AG09309 (cell line): ENCODE results near the gene ZFYVE28.

ENCODE experiments used
- DNase-seq: peaks from one replicate; pipeline ENCODE4 v3.0.0-alpha.2; 2010; ENCODE audit warnings: low read depth
- H3K4me3 ChIP-seq: 2 replicates; pipeline ENCODE4 v1.5.1; 2011; ENCODE audit warnings: mild to moderate bottlenecking, low read depth, low read length, moderate library complexity; ENCODE audit not compliant: control insufficient read depth
- CTCF ChIP-seq: IDR thresholded peaks from 2 replicates; pipeline ENCODE4 v1.5.1; 2011; ENCODE audit warnings: mild to moderate bottlenecking, low read depth, low read length, inconsistent platforms; ENCODE audit not compliant: insufficient read depth, control insufficient read depth; ENCODE audit errors: missing control alignments

ZFYVE28 gene

GRCh38 chr4:2274320-2275043, 144.0 kb downstream of the ZFYVE28 start:
- TF ChIP-seq CTCF: no peak
- no peak overlapping the region for H3K4me3 ChIP-seq
- no peak for DNase-seq

- no peak for TF ChIP-seq CTCF
Measured at GRCh38 chr4:2273657-2274319, 144.7 kb downstream of the ZFYVE28 start.

GRCh38 chr4:2273221-2273620, 145.2 kb downstream of the ZFYVE28 start:
- H3K4me3 ChIP-seq: no peak overlapping the region
- no peak for DNase-seq
- no peak for TF ChIP-seq CTCF

More at GRCh38 chr4:2273657-2274319, 144.7 kb downstream of the ZFYVE28 start:
- no peak overlapping the region for H3K4me3 ChIP-seq
- no peak for DNase-seq

GRCh38 chr4:2272828-2273120, 145.7 kb downstream of the ZFYVE28 start:
- no peak for TF ChIP-seq CTCF
- no peak overlapping the region for H3K4me3 ChIP-seq

GRCh38 chr4:2272026-2272827, 146.2 kb downstream of the ZFYVE28 start:
- no peak for TF ChIP-seq CTCF
- H3K4me3 ChIP-seq: no peak overlapping the region
- no peak for DNase-seq

More at GRCh38 chr4:2272828-2273120, 145.7 kb downstream of the ZFYVE28 start:
- no peak for DNase-seq

GRCh38 chr4:2271279-2272025, 147.0 kb downstream of the ZFYVE28 start:
- no peak overlapping the region for H3K4me3 ChIP-seq
- no peak for TF ChIP-seq CTCF
- DNase-seq: no peak
